GM12874 (cell line): ENCODE measurements around the gene UQCR10.

Experiments
- CTCF ChIP-seq: IDR thresholded peaks from 2 replicates; pipeline ENCODE4 v1.5.1; 2011; ENCODE audit warnings: low read depth, mild to moderate bottlenecking, control low read depth, low read length, moderate library complexity; ENCODE audit not compliant: insufficient read depth

The UQCR10 gene

GRCh38 chr22:29806196-29806595 lies 39.0 kb downstream of the UQCR10 start:
- TF ChIP-seq CTCF = no peak

- no peak for TF ChIP-seq CTCF
Observed at GRCh38 chr22:29810216-29810615, 43.0 kb downstream of the UQCR10 start.

GRCh38 chr22:29811377-29811776 lies 44.2 kb downstream of the UQCR10 start:
- no peak for TF ChIP-seq CTCF

GRCh38 chr22:29813126-29813525 lies 46.0 kb downstream of the UQCR10 start:
- TF ChIP-seq CTCF = no peak

- no peak for TF ChIP-seq CTCF
Observed at GRCh38 chr22:29813563-29813962, 46.4 kb downstream of the UQCR10 start.

GRCh38 chr22:29814003-29814402 lies 46.8 kb downstream of the UQCR10 start:
- no peak for TF ChIP-seq CTCF

DNA sequence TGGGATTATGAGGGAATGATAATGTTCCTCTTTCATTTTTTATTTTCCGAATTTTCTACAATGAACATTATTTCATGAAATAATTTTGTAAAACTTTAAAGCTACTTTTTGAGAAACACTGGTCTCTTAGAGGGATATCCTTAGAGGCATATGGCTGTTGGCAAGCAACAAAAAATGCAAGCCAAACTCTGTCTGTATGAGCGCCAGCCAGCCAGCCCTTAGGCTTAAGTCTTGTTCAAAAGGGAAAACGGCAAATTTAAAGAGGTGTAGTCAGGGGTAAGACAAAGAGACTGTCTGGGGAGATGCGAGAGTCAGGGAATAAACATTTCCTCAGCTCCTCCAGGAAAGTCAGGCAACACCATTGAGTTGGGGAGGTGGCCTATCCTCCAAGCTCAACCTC lies 48.4 kb downstream of the UQCR10 start:
- no peak for TF ChIP-seq CTCF

DNA sequence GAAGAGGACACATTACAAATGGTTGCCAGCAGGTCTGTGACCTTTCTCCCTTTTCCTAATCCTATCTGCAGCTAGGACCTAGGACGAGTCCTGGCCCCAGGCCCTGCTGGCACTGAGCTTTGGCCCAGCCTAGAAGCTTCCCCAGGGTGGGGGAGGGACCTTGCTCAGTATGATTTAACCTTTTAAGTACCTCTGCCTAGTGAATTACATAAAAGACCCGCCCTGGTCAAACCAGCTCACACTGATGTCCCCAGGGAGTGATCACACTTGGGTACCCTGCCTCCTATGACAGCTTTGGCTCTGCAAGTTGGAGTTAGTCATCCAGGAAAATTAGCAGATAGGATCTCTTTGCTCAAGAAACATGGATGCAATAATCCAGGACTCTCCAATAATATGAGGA lies 49.0 kb downstream of the UQCR10 start:
- TF ChIP-seq CTCF = no peak
